HG03064 (cell line): ENCODE results near the gene RBFOX1.

Source experiments
- ATAC-seq: cut with Tn5 transposase; IDR thresholded peaks from one replicate; pipeline ENCODE4 v1.9.1; 2021; ENCODE audit warnings: low read depth; ENCODE audit not compliant: unreplicated experiment

RBFOX1 gene

DNA sequence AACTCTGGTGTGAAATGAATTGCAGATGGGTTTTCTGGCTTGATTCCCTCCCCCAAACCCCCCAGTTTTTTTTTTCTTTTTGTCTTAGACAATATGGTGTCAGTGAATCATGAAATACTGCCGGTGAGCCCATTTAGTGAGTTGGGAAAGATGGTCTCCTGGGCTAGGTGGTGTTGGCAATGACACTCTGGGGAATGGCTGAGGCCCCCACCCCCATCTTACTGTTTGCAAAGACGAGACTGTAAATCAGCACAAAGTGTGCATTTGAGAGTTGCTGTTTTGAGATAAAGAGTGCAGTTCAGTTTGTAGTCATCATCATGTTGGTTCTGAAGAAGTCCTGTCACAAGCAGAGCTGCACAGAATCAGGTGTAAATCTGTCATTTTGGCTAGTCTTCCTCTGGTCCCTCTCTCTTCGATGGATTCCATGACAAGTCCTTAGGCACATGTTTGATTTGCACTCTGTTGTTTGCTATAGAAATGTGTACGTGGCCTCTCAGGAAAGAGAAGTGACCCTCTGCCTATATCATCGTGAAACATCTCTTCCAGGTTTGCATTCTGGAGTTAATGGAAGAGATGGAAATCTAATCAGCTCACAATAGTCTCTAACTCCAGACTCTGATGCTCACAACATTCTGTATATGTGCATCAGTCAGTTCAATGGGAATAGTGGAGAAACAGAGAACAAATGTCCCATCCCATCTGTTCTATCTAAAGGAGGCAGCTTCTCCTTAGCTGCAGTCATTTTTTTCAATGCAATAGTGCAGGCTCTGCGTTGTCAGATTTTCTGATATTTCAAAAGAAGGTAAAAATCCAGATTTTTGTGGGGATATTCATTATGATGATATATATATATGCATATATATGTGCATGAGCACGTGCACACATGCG, 34.6 kb downstream of the RBFOX1 start:
- ATAC-seq = no peak

GRCh38 chr16:7369204-7369603, 36.6 kb downstream of the RBFOX1 start:
- no peak for ATAC-seq

- no peak for ATAC-seq
Measured at GRCh38 chr16:7372095-7372494, 39.5 kb downstream of the RBFOX1 start.

DNA sequence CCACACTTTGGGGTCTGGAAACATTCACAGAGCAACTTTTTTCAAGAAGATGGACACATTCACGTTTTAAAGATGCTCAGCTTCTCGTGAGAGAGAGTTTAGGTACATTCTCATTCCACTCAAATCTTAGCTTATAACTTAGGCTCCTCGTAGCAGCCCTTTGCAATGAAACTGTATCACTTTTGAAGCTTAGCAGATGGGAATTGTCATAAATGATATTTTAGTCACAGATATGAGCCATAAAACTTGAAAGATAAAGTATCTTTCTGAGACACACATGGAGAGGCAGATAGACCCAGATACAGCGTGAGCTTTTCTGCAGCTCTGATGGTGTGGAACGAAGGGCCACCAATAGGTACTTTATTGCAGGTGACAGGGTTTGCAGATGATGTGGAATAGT, 41.1 kb downstream of the RBFOX1 start:
- no peak for ATAC-seq

- ATAC-seq = no peak
Measured at GRCh38 chr16:7374614-7375174, 42.0 kb downstream of the RBFOX1 start.

GRCh38 chr16:7376227-7376626, 43.6 kb downstream of the RBFOX1 start:
- no peak for ATAC-seq

DNA sequence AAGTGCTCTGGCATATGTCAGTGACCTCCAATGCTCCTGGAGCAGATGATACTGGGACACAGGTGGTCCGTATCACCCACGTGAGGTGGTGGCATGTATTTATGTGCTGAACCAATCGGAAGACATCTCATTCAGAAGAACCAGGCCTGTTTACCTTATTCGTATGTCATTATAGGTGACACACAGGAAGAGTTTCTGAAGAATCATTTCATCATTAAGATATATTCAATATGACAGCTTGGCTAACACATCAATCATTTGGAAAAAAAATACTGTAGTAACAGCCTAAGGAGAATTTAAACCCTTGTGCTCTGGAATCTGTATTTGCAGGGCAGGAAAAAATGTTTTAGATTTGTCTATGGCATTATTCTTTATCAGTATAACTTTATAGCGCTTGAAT, 44.6 kb downstream of the RBFOX1 start:
- no peak for ATAC-seq

DNA sequence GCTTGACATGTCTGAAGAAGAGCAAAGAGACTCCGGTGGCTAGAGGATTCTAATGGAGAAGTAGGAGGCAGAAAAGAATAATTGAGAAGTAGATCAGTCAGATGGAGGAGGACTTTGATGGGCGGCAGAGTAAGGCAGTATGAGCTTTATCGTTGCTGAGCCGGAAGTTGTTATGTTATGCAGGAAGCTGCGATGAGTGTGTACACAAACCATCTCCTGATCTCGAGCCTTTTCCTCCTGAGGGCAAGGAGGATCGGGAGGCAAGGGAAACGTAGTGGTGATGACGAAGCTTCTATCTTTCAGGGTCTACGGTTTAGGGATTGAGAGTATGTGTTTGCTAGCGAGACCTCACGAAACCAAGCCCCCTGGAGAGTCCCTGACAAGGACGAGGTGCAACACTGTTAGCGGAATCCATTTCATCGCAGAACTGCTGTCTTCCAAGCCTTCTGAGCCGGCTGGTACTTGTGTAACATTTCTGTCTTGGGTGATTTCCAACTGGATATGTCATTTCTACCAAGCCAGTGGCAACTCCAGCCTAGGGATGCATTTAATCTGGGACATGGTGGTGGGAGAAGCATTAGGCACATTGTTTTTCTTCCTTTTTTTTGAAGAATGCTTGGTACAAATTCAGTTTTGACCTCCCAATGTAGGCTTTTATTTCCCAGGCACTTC, 45.5 kb downstream of the RBFOX1 start:
- ATAC-seq = no peak

DNA sequence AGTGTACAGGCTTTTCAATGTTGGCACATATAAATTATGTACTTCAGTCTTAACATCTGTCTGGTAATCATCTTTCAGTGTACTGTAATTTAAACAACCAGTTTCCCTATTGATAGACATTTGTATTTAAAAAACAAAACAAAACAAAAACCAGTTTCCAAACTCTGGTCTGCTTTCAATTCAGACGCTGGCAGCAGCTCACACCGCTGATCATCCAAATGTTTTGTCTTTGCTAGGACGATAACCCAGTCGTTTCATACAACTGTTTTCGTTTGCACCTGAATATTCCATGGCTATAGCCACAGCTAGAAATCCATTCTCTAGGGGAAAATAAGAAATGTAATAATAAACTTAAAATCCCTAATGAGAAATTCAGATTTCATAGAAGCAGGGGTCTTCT, 47.8 kb downstream of the RBFOX1 start:
- no peak for ATAC-seq

- no peak for ATAC-seq
Measured at GRCh38 chr16:7380911-7381310, 48.3 kb downstream of the RBFOX1 start.

DNA sequence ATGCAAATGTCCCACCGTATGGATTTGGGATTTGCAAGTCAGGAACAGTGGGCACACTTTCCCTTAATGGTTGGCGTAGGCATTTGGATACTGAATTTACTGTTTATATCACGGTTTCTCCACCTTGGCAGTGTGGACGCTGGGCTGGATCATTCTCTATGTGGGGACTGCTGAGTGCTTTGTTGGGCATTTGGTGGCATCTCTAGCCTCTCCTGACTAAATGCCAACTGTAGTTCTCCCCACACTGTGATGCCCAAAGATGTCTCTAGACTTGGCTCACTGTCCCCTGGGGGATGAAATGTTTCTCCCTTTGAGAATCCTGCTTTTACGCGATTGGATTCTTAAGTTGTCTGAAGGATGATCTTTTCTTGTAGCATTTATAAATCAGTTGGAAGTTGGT, 49.0 kb downstream of the RBFOX1 start:
- ATAC-seq = no peak

DNA sequence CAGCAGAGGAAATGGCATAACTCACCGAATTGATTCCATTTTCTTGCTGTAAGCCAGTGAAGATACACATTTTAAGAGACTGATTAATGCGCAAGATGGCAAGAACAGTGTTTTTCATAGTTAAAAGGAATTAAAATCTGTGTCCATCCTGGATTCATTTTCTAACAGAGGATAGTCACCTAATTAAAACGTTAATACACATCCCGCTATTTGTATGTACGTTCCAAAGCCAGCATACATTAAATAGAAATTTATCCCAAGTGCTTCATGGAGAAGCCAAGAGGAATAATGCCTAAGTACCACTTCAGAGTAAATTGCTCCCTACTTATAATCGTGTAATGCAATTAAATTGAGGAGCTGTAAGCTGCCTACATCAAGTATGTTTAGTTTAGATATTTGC, 49.9 kb downstream of the RBFOX1 start:
- ATAC-seq = no peak

DNA sequence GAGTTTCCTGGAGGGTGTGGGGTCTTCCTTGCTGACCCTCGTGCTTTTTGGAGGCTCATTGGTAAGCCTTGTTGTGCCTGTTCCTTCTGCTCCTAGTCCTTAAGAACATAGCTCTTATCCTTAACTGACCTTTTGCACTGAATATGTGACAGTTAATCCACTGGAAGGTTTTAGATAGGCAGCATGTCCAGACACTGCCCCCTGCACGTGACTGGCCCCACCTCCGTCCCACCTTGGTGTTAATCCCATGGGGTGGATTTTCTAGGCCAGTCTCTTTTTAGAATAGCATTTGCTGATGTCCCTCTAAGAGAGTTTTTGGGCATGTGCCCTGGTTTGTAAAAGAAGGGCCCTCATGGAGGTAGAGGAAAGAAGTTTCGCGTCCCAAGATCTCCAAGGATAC, 58.3 kb downstream of the RBFOX1 start:
- no peak for ATAC-seq

GRCh38 chr16:7391694-7392093, 59.0 kb downstream of the RBFOX1 start:
- ATAC-seq = no peak

DNA sequence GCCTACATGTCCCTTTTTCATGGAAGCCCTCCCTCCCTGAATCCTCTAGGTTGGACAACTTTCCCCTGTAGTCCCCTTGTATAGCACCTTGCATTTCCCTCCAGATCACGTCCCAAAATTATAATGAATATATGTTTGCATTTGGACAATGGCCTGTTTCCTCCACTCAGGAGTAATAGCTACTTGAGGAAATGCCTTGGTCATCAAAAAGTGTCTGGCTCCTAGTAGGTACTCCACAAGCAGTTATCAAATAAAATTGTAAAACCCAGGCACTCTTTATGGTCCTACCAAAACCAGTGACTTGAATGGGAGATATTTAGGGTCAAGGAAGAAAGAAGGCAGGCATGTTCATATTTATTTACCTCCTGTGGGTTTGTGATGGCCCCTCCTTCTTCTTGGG, 59.6 kb downstream of the RBFOX1 start:
- ATAC-seq = no peak

GRCh38 chr16:7393680-7394079, 61.0 kb downstream of the RBFOX1 start:
- no peak for ATAC-seq

DNA sequence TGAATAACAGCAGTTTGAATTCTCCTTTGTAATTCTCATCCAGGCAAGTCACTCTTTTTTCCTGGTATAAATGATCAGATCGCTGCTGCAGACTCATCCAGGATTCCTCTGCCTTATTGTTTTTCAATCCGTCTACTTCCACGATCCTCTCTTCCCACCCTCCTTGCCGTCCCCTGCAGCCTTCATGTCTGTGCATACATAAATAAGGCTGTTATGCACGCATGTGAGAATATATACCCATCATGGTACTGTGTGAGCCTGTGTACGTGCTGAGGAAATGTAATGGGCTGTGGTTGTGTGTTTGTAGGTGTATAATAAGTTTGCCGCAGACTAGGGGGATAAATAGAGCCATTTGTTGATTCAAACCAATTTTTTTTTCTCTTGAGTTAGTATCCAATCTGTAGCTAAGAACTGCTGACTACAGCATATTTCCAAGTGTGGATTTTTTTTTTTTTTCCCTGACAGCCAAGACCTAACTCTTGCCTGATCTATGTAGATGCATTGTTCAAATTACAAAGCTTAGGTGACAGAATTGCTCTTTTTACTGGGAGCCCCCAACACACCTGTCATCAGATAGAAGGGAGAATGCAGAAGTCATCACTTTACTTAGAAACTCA, 62.2 kb downstream of the RBFOX1 start:
- no peak for ATAC-seq

DNA sequence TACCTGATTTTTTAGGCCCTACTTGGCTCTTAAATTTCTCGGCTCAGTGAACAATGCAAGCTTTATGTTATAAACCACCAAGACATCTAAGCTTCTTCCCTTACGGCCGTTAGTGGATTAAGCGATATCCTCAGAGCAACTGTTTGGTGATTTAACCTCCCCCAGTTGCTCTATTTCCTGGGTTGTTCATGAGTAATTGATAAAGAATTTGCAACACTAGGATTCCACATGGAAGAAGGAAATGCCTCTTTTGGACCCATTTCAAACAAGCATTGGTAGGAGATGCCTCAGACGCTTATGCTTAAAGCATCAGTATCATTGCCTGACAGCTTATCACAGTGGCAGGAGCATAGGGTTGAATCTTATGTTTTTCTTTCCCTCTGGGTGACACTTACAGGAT, 65.3 kb downstream of the RBFOX1 start:
- ATAC-seq = no peak

DNA sequence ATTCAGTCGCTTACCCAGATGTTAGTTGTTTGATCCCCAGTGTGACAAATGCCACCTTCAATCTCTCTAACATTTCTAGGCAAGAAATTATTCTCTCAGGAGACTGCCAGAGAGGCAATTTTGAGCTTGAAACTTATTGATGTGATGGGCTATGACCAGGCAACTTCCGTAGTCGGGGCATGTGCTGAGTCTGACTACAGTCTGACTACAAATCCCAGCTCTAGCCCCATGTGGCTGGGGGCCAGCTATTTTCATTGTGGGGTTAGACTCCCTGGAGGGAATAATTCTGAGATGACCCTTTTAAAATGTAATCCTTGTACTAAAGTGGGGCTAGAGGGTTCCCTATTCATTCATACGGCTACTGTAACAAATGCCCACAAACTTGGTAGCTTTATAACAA, 65.9 kb downstream of the RBFOX1 start:
- ATAC-seq = no peak

- ATAC-seq = no peak
Measured at GRCh38 chr16:7399296-7399695, 66.7 kb downstream of the RBFOX1 start.

DNA sequence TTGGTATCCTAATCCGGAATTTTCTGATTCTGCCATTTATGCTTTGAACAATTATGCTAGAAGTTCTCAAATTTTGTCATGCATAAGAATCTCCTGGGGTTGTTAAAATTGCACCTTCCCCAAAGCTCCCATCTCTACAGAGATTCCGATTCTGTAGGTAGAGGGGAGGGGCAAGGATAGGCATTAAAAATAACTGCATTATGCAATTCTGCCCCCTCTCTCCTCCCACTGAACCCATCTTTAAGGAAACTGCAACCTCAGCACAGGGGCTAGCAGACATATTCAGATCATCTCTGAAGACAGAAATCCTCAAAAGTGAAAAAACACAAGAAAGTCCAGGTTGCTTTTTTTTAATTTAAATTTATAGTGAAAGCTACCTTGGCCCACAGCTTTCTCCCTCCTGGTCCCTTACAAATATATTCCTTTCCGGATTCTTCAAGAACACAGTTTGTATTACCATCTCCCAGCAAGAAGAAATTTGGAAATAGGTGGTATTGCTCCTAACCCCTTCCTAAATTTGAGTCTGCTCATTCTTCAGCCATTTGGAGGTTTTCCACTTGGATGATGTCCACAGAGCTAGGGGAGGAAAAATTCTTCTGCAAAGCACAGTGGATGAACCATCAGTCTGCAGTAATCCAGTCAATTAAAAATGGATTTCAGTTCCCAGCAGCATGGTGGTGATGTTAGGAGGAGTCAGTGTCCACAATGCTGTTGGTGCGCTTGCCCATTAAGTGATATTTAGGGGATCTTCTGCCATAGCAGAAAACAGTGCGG, 67.7 kb downstream of the RBFOX1 start:
- ATAC-seq = no peak
